PC-9 (cell line): ENCODE results near the gene ZFAND3.

ENCODE experiments used
- CTCF ChIP-seq: fragments of 200-600 bp; sonication (generic); conservative IDR thresholded peaks from 2 replicates; pipeline ENCODE4 v1.6.1; 2017; ENCODE audit warnings: mixed run types, antibody characterized with exemption, mild to moderate bottlenecking, moderate library complexity
- EZH2 ChIP-seq: fragments of 200-600 bp; sonication (generic); IDR thresholded peaks from 2 replicates; pipeline ENCODE4 v1.8.0; 2017; ENCODE audit warnings: antibody characterized with exemption, low read depth

- no peak for TF ChIP-seq CTCF
- TF ChIP-seq EZH2 = no peak
Measured at GRCh38 chr6:38185244-38185643, 365.7 kb downstream of the ZFAND3 start.
